Neutrophil (primary cell): ENCODE measurements around the gene ITPR2.
"Not testable (repeated sequence)": the region's sequence is repeated elsewhere in the genome, so short reads cannot be mapped to it uniquely, and the experiment has no call there.

Source experiments
- H3K27ac ChIP-seq: fragments of 200-600 bp; sonication (generic); 2 replicates; pipeline ENCODE4 v1.5.1; 2016; ENCODE audit warnings: mild to moderate bottlenecking, moderate library complexity
- H3K27me3 ChIP-seq: fragments of 200-600 bp; sonication (generic); 2 replicates; pipeline ENCODE4 v1.6.0; 2016; ENCODE audit warnings: mild to moderate bottlenecking
- H3K36me3 ChIP-seq: fragments of 200-600 bp; sonication (generic); 2 replicates; pipeline ENCODE4 v1.5.1; 2017
- H3K4me1 ChIP-seq, 2 experiments: fragments of 200-600 bp in 1 of 2; sonication (generic) in 1 of 2; 1 replicate in 1 of 2; 2 replicates in 1 of 2; pipeline versions ENCODE4 v1.5.1 to v1.6.1; 2013 to 2016; ENCODE audit warnings: low read depth in 1 of 2, low read length in 1 of 2, mild to moderate bottlenecking in 1 of 2, moderate library complexity in 1 of 2; ENCODE audit not compliant: control insufficient read depth in 1 of 2, insufficient read depth in 1 of 2
- H3K4me3 ChIP-seq, 2 experiments: fragments of 200-600 bp in 1 of 2; sonication (generic) in 1 of 2; 1 replicate in 1 of 2; 2 replicates in 1 of 2; pipeline ENCODE4 v1.5.1; 2013 to 2016; ENCODE audit warnings: low read depth in 1 of 2, low read length in 1 of 2, mild to moderate bottlenecking in 1 of 2, moderate library complexity in 1 of 2
- H3K9me3 ChIP-seq: fragments of 200-600 bp; sonication (generic); 2 replicates; pipeline ENCODE4 v1.5.1; 2016
- TF ChIP-seq, protein P1 (sequence below): fragments of 200-600 bp; sonication (generic); IDR thresholded peaks from 2 replicates; pipeline ENCODE4 v1.5.1; 2016; ENCODE audit warnings: antibody characterized with exemption

ITPR2 gene

DNA sequence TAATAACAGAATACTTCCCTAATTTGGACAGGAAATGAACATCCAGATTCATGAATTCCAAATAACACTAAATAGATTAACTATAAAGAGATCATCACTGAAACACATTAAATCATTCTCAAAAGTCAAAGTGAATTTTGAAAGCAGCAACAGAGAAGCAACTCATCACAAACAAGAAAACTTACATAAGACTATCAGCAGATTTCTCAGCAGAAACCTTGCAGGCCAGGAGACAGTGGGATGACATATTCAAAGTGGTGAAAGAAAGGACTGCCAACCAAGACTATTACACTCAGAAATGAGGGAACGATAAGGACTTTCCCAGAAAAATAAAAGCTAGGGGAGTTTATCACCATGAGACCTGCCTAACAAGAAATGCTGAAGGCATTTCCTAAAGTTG, 70.8 kb downstream of the ITPR2 start:
- TF ChIP-seq, protein P1, sequence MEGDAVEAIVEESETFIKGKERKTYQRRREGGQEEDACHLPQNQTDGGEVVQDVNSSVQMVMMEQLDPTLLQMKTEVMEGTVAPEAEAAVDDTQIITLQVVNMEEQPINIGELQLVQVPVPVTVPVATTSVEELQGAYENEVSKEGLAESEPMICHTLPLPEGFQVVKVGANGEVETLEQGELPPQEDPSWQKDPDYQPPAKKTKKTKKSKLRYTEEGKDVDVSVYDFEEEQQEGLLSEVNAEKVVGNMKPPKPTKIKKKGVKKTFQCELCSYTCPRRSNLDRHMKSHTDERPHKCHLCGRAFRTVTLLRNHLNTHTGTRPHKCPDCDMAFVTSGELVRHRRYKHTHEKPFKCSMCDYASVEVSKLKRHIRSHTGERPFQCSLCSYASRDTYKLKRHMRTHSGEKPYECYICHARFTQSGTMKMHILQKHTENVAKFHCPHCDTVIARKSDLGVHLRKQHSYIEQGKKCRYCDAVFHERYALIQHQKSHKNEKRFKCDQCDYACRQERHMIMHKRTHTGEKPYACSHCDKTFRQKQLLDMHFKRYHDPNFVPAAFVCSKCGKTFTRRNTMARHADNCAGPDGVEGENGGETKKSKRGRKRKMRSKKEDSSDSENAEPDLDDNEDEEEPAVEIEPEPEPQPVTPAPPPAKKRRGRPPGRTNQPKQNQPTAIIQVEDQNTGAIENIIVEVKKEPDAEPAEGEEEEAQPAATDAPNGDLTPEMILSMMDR: no peak
- H3K9me3 ChIP-seq: peaks cover 6% of the 10 kb centered on the region
- H3K4me1 ChIP-seq: no peaks in the 10 kb centered on the region
- H3K27ac ChIP-seq: no peak overlapping the region
- no peak overlapping the region for H3K4me3 ChIP-seq
- no peaks in the 10 kb centered on the region for H3K27me3 ChIP-seq
- H3K36me3 ChIP-seq: no peaks in the 10 kb centered on the region

DNA sequence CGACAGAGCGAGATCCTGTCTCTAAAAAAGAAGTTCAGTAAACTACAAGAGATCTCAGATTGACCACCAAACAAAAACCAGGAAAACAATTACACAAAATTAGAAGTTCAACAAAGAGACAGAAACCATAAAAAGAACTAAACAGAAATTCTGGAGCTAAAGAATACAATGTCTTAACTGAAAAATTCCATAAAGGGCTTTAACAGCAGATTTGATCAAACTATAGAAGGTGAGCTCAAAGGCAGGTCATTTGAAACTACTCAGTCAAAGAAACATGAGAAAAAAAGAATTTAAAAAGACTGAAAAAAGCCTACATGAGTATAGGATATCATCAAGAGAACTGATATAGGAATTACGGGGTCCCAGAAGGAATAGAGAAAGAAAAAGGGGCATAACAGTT, 71.2 kb downstream of the ITPR2 start:
- no peaks in the 10 kb centered on the region for H3K27me3 ChIP-seq
- no peaks in the 10 kb centered on the region for H3K36me3 ChIP-seq
- H3K4me1 ChIP-seq: no peaks in the 10 kb centered on the region
- H3K27ac ChIP-seq: no peak overlapping the region
- TF ChIP-seq, protein P1: no peak
- no peak overlapping the region for H3K4me3 ChIP-seq
- H3K9me3 ChIP-seq: peaks cover 6% of the 10 kb centered on the region

DNA sequence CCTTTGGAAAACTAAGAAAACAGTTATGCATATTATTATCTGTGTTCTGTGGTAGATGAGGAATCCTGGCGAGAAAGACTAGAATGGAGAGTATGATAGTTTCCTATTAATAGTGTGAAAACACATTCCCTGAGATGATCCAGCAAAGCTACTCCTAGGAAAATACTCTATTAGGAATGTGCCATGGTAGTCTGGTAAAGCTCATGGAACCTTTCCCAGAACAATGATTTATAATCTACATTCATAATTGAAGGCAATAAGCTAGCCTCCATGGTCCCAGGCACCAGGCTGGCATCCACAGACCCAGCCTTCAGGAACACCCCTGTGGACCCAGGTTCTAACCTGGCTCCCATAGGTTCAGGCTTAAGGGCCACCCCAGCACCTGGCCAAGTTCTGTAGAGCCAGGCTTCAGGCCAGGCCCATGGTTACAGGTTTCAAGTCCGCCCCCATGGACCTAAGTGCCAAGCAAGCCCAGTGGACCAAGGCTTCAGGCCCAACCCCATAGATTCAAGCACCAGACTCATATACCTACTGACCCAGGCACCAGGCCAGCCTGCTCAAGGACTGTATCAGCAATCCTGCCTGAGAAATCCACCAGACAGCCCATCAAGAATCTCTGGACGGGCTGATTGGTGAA, 72.2 kb downstream of the ITPR2 start:
- Histone ChIP-seq H3K36me3 (no peaks in the 10 kb centered on the region), H3K27me3 (no peaks in the 10 kb centered on the region), H3K4me3 (no peak overlapping the region), H3K27ac (no peak overlapping the region), H3K4me1 (no peaks in the 10 kb centered on the region), H3K9me3 (peaks cover 6% of the 10 kb centered on the region)
- TF ChIP-seq, protein P1: no peak

DNA sequence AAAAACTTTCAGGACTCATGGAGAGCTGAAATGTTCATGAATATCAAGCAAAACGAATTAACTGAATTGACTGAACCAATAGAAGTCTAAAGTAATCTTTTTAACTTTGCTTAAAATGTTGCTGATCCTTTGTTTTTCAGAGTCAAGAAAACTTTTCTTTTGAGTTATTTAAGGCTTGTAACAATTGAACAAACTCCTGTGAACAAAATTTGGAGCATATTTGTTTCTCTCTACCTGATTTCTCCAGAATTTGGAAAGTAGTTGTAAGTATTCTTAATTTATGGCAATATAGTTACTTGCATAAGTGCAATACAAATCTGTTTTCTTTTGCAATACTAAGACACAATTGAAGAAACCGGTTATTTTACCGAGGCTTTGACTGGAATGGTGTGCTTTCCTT, 77.6 kb downstream of the ITPR2 start:
- H3K9me3 ChIP-seq, H3K27ac ChIP-seq, H3K4me1 ChIP-seq, H3K4me3 ChIP-seq, H3K27me3 ChIP-seq, H3K36me3 ChIP-seq: not testable (repeated sequence)

DNA sequence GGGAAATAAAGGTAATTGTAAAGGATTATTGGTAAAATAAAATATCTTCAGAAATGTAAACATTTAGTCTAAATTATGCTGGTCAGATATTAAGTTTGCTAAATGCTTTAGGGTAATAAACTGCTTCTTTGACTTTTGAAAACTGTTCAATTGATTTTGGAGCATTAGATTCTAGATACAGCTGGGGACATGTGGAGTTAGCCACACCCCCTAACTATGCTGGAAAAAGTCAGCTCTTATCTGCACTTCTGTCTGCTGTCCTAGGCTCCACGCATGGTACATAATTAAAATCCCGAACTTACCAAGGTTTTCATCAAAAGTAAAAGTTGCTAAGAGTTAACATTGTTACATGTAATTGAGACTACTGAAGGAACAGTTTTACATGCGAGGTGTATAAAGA, 78.8 kb downstream of the ITPR2 start:
- Histone ChIP-seq H3K27ac (no peak overlapping the region), H3K27me3 (no peaks in the 10 kb centered on the region), H3K4me1 (peaks cover 0 to 5% of the 10 kb centered on the region in 2 experiments), H3K4me3 (no peak overlapping the region), H3K9me3 (no peaks in the 10 kb centered on the region), H3K36me3 (no peaks in the 10 kb centered on the region)
- TF ChIP-seq, protein P1: no peak

DNA sequence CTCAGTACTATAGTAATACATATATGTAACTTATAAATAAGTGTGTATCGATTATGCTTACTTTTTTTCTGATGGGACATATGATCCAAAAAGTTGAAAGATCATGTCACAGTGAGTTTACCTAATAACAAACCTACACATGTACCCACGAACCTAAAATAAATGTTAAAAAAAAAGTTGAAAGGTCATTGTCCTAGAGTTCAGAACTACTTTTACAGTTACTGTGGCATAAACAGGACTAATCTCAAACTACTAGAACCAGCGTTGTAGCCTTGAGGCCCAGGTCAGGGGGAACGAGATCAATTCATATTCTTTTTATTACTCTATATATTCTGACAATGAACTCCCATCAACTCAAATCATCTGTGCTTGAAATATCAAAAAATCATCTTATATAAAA, 81.8 kb downstream of the ITPR2 start:
- TF ChIP-seq, protein P1: no peak
- Histone ChIP-seq H3K36me3 (no peaks in the 10 kb centered on the region), H3K27ac (no peak overlapping the region), H3K4me1 (peaks cover 4 to 10% of the 10 kb centered on the region in 2 experiments), H3K27me3 (no peaks in the 10 kb centered on the region), H3K4me3 (no peak overlapping the region), H3K9me3 (no peaks in the 10 kb centered on the region)
